ENCODE results near the gene ZNF483.
"Not testable (repeated sequence)": the region's sequence is repeated elsewhere in the genome, so short reads cannot be mapped to it uniquely, and the experiment has no call there.

The ZNF483 gene

DNA sequence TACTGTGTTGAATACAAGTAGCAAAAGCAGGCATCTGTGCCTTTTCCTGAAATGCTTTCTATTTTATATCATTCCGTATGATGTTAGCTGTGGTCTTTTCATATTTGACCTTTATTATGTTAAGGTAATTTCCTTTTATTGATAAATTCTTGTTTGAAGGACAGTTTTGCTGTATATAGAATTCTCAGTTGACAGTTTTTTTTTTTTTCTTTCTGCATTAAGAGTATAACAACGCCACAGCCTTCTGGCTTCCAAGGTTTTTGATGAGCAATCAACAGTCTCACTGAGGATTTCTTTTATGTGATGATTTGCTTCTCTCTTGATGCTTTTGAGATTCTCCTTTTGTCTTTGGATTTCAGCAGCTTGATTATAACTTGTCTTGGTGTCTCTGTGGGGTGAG, 23.6 kb downstream of the ZNF483 start:
- DNase-seq = no peak

DNA sequence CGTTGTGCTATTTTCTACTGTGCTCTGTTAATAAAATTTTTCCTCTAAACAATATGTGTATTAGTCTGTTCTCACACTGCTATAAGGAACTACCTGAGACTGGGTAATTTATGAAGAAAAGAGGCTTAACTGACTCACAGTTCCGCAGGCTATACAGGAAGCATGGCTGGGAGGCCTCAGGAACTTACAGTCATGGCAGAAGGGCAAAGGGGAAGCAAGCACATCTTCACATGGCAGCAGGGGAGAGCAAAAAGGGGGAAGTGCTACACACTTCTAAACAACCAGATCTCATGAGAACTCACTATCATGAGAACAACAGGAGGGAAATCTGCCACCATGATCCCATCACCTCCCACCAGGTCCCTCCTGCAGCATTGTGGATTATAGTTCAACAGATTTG, 30.4 kb downstream of the ZNF483 start:
- not testable (repeated sequence) for DNase-seq

- no peak for DNase-seq
Observed at GRCh38 chr9:111559000-111559610, 34.1 kb downstream of the ZNF483 start.

DNA sequence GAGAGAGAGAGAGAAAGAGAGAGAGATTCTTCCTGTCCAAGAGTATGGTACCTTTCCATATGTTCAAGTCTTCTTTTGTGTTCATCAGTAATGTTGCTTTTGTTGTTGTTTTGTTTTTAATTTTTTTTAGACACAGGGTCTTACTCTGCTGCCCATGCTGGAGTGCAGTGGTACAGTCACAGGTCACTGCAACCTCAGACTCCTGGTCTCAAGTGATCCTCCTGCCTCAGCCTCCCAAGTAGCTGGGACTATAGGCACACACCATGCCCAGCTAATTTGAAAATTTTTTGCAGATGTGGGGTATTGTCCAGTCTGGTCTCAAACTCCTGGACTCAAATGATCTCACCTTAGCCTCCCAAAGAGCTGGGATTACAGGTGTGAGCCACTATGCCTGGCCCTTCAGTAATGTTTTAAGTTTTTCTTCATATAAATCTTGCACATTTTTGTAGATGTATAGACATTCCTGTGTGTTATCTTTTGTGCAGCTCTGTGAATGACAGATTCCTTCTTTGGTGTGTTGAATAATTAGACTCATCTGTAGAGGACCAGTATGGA, 36.3 kb downstream of the ZNF483 start:
- DNase-seq = no peak

DNA sequence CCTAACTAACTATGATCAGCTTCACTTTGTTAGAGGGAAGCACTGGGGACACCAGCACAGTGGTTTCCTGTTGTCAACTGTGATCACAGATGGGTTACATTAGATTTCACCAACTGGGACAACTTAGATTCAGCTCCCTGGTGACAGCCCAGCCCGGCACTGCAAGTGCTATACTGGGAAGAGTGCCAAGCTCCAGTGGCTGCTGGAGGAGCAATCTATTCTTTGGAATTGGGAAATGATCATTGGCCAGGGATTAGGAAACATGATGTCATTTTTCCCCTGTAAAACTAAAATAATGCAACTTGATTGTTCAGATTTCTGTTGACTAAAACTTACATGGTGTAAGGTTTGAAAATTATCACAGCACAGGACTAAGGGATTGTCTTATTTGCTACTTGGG, 41.3 kb downstream of the ZNF483 start:
- peak; percentile 21 for DNase-seq

- not testable (repeated sequence) for DNase-seq
Observed at GRCh38 chr9:111568127-111568526, 43.1 kb downstream of the ZNF483 start.

DNA sequence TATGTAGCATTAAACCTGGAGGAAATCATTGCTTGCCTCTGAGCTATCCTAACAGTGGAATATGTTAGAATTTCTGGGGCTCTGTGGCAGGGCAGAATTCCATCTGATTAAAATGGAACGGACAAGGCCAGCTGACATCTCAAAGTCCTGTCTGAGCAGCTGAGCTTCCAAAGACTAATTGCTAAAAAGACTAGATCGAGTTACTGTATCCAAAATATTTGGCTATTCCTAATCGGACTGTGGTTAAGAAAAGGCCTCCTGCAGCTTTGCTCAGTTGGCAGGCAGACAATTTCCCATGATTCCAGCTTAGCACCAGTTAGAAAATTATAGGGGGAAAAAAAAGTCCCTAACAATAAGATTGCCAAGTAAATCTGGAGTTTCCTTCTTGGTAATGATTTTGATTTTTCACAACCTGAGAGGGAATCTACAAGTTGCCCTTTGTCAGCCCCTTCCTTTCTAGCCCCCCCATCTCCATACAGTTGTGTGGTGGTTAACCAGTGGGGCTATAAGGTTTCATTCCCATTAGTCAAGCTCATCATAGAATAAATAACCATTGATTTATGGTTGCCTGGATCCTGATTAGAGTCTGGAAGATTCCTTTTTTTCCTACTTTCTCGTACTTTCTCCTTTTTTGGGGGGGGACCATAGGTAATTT, 48.1 kb downstream of the ZNF483 start:
- peak; percentile 68 for DNase-seq

GRCh38 chr9:111582888-111583287, 57.9 kb downstream of the ZNF483 start:
- DNase-seq = no peak

GRCh38 chr9:111586378-111586777, 61.4 kb downstream of the ZNF483 start:
- DNase-seq = no peak

GRCh38 chr9:111588846-111589245, 63.9 kb downstream of the ZNF483 start:
- DNase-seq = no peak

- peak; percentile 70 for DNase-seq
Observed at GRCh38 chr9:111597852-111598732, 73.1 kb downstream of the ZNF483 start.

GRCh38 chr9:111598733-111599091, 73.7 kb downstream of the ZNF483 start:
- DNase-seq = peak; percentile 41

DNA sequence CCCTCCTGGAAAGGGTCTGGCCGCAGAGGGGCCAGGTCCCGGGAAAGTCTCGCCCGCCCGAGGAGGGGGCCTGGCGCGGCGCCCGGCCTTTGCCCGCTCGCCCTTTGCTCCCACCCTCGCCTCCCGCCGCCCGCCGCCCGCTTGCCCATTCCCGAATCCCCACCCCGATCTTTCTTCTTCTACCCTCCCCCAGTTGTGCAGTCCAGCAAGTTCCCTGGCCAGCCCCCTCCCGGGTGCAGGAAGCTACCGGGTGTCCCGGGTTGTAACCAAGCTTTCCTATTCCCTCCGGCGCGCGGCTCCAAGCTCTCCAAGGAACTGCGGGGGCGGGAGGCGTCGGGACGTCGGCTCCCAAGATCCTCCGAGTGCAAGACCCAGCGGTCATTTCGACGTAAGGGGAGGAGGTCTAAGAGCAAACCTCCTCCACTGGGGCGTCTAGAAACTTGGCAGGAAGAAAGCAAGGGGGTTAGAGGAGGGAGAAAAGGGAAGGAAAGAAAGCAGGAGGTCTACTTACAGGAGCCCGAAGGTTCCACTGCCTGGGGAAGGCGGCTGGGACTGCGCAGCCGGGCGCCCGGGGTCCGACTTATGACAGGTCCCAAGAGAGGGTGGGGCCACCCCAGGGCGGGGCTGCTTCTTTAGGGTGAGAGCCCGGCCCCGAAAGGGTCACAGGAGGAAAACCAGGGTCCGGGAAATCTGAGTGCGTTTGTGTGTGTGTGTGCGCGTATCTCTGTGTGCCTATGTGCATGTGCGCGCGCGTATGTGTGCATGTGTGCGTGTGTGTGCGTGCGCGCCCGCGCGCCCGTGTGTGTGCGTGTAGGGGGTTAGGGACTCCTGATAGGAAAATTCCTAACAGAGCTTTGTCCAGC, 74.3 kb downstream of the ZNF483 start, which contains the start of gene PTGR1:
Gene PTGR1, minus strand, starts transcription at position 556 of the 863 bp plus-strand sequence. CDS start 2,225 bp downstream, outside the sequence.
- DNase-seq = peak; percentile 88

- no peak for DNase-seq
Observed at GRCh38 chr9:111599955-111600343, 75.0 kb downstream of the ZNF483 start.

DNA sequence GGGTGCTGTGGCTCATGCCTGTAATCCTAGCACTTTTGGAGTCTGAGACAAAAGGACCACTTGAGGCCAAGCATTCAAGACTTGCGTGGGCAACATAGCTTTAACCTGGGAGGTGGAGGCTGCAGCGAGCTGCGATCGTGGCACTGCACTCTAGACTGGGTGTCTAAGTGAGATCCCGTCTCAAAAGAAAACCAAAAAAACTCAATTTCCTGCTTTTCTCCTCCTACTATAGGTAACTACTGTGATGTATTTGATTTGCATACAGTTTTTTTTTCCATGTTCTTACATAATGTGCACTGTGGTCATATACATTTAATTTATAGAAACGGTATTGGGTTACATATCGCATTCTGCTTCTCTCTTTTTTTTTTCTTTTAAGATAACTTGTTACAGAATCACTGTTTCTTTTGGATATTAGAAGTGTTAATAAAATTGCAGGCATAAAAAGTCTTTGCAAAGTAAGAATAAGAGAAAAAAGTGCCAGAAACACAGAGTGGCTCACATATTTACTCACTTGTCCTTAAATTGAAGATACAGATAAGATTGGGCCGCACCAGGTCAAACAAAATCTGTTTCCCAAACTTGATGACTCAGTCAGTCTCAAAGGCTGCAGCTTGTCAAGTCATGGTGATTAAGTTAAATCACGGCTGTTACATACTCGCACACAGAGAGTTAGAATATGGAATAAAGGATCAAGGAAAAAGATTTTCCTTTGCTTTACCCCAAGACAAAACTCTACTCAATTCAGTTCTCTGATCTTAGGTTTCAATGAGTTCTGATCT, 76.4 kb downstream of the ZNF483 start:
- no peak for DNase-seq

DNA sequence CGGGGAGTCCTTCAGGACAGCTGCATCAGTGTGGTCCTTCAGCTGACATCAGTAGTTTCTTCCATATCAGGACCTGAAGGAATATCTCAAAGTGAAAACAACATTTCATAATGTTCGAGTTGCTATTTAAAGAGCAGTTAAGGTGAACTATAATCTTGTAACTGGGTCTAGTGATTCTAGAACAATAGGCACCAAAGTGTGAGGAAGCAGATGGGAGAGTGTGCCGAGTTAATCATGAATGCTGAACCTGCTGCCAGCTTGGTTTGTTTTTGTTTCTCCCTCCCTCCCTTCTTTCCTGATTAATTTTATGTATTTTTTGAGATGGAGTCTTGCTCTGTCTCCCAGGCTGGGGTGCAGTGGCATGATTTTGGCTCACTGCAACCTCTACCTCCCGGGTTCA, 78.1 kb downstream of the ZNF483 start:
- no peak for DNase-seq

- no peak for DNase-seq
Observed at GRCh38 chr9:111604054-111604615, 79.2 kb downstream of the ZNF483 start.

GRCh38 chr9:111605041-111605559, 80.1 kb downstream of the ZNF483 start:
- no peak for DNase-seq

- no peak for DNase-seq
Observed at GRCh38 chr9:111610149-111610548, 85.2 kb downstream of the ZNF483 start.

DNA sequence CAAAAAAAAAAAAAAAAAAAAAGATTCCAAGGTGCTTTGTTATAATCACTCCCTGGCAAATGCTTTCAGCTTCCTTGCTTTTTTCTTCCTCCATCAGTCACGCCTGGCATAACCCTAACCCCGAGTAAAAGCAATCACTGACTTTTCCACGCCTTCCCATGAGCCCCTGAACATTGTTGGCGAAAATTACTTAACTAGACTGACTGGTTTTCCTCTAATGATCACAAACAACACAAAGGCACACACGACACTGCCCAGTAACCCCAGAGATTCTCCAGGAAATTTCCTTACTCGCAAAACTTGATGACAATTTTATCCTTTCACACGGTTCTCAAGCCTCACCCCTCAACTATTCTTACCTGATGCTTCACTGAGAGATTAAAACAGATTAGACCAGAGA, 85.9 kb downstream of the ZNF483 start:
- no peak for DNase-seq

GRCh38 chr9:111613436-111614040, 88.6 kb downstream of the ZNF483 start:
- no peak for DNase-seq
